Smooth muscle cell (in vitro differentiated cells): Measurements from ENCODE around the gene KCNG2. TPM values are rescaled to one million over a fixed set of nuclear protein-coding genes. Genes with fewer than 3 reads are reported as not detected.

Experiments
- DNase-seq: peaks from one replicate; lab custom pipeline; 2025; ENCODE audit not compliant: unreplicated experiment; lab: John Stamatoyannopoulos, UW
- H2AFZ ChIP-seq: fragments of 200-600 bp; sonication (generic); 2 replicates; pipeline ENCODE4 v1.6.0; 2016; ENCODE audit warnings: antibody characterized with exemption, low read depth, mild to moderate bottlenecking
- H3F3A ChIP-seq: fragments of 200-600 bp; sonication (generic); 2 replicates; pipeline ENCODE4 v1.6.0; 2017; ENCODE audit warnings: antibody characterized with exemption, low read depth
- H3K27ac ChIP-seq: fragments of 200-600 bp; sonication (generic); 2 replicates; pipeline ENCODE4 v1.5.1; 2016; ENCODE audit warnings: low read depth, mild to moderate bottlenecking
- H3K27me3 ChIP-seq: fragments of 200-600 bp; sonication (generic); 2 replicates; pipeline ENCODE4 v1.6.1; 2016; ENCODE audit warnings: low read depth, mild to moderate bottlenecking
- H3K36me3 ChIP-seq: fragments of 200-600 bp; sonication (generic); 2 replicates; pipeline ENCODE4 v1.5.1; 2016; ENCODE audit warnings: low read depth
- H3K4me1 ChIP-seq: fragments of 200-600 bp; sonication (generic); 2 replicates; pipeline ENCODE4 v1.5.1; 2016; ENCODE audit warnings: low read depth
- H3K4me2 ChIP-seq: fragments of 200-600 bp; sonication (generic); 2 replicates; pipeline ENCODE4 v1.6.0; 2016; ENCODE audit warnings: mild to moderate bottlenecking
- H3K4me3 ChIP-seq: fragments of 200-600 bp; sonication (generic); 2 replicates; pipeline ENCODE4 v1.5.1; 2016; ENCODE audit warnings: mild to moderate bottlenecking
- H3K79me2 ChIP-seq: fragments of 200-600 bp; sonication (generic); 2 replicates; pipeline ENCODE4 v1.6.0; 2016; ENCODE audit warnings: low read depth, mild to moderate bottlenecking
- H3K9ac ChIP-seq: fragments of 200-600 bp; sonication (generic); 2 replicates; pipeline ENCODE4 v1.6.0; 2016; ENCODE audit warnings: low read depth
- H3K9me3 ChIP-seq: fragments of 200-600 bp; sonication (generic); replicated peaks from 2 replicates; pipeline ENCODE4 v1.5.1; 2016; ENCODE audit warnings: low read depth
- H4K20me1 ChIP-seq: fragments of 200-600 bp; sonication (generic); 2 replicates; pipeline ENCODE4 v1.6.0; 2016; ENCODE audit warnings: low read depth
- WGBS: methylation state at CpG from one replicate; pipeline ENCODE4 v1.1.7; 2016; ENCODE audit warnings: low lambda C conversion rate; 5-methylcytosine and 5-hydroxymethylcytosine counted together
- polyA plus RNA-seq: library from polyadenylated mRNA; unstranded; fragments of >200 nt; fragmentation: Nextera tagmentation; extraction: Ambion mirVana; gene quantifications from 2 replicates; pipeline ENCODE4 v1.2.1, GENCODE V29; 2016
- total RNA-seq: library from RNA; depleted of rRNA; stranded (reverse); fragments of >200 nt; gene quantifications from 2 replicates; pipeline ENCODE4 v1.2.3, GENCODE V29; 2014
- TF ChIP-seq, protein P1 (sequence below): fragments of 200-600 bp; sonication (generic); IDR thresholded peaks from 2 replicates; pipeline ENCODE4 v1.5.1; 2017; ENCODE audit warnings: borderline replicate concordance, mild to moderate bottlenecking, antibody characterized with exemption; ENCODE audit not compliant: insufficient read depth, poor library complexity, severe bottlenecking

KCNG2 gene
- total and polyA plus RNA-seq, 2 experiments from 2014 or later = 0.17 TPM; not detected in 1

DNA sequence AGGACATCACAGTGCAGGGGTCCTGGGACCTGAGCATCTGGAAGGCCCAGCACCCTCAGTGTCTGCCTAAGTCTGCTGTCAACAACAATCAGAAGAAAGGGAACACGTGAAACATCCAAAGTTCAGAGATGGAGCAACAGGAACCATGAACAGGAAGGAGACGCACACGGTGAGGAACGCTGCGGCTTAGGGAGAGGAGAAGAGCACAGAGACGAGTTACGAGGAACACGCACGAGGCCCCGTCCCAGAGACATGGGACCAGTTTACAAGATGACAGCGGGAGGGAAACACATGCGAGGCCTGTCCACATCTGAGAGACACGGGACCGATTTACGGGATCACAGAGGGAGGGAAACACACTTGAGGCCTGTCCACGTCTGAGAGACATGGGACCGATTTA lies 2.9 kb upstream of the KCNG2 start:
- Histone ChIP-seq H3K36me3 (no peaks in the 10 kb centered on the region), H3K27ac (no peak overlapping the region), H3K79me2 (no peaks in the 10 kb centered on the region), H3K4me2 (no peak overlapping the region), H3K9ac (no peak overlapping the region), H3F3A (no peaks in the 10 kb centered on the region), H3K9me3 (no peaks in the 10 kb centered on the region), H3K4me3 (no peak overlapping the region), H4K20me1 (no peaks in the 10 kb centered on the region), H2AFZ (no peak overlapping the region), H3K27me3 (peaks cover 37% of the 10 kb centered on the region), H3K4me1 (peaks cover 10% of the 10 kb centered on the region)
- no peak for DNase-seq
- WGBS = 90% methylated on average over 17 of the region's 17 CpGs
- TF ChIP-seq, protein P1, sequence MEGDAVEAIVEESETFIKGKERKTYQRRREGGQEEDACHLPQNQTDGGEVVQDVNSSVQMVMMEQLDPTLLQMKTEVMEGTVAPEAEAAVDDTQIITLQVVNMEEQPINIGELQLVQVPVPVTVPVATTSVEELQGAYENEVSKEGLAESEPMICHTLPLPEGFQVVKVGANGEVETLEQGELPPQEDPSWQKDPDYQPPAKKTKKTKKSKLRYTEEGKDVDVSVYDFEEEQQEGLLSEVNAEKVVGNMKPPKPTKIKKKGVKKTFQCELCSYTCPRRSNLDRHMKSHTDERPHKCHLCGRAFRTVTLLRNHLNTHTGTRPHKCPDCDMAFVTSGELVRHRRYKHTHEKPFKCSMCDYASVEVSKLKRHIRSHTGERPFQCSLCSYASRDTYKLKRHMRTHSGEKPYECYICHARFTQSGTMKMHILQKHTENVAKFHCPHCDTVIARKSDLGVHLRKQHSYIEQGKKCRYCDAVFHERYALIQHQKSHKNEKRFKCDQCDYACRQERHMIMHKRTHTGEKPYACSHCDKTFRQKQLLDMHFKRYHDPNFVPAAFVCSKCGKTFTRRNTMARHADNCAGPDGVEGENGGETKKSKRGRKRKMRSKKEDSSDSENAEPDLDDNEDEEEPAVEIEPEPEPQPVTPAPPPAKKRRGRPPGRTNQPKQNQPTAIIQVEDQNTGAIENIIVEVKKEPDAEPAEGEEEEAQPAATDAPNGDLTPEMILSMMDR = no peak

DNA sequence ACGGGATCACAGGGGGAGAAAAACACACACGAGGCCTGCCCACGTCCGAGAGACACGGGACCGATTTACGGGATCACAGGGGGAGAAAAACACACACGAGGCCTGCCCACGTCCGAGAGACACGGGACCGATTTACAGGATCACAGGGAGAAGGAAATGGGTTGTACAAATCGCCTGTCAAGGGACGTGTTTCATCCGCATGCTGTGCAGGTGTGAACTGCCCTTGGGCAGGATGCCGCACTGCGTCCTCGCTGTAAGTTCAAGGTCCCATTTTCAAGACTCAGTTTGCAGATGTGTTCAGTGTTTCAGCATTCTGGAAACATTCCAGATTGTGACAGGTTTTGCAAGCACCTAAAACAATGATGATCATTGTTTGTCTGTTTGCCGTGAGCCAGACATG lies 2.3 kb upstream of the KCNG2 start:
- no peaks in the 10 kb centered on the region for H4K20me1 ChIP-seq
- no peaks in the 10 kb centered on the region for H3K36me3 ChIP-seq
- peaks cover 43% of the 10 kb centered on the region for H3K27me3 ChIP-seq
- 96% methylated on average over 19 of the region's 19 CpGs for WGBS
- no peak overlapping the region for H3K4me3 ChIP-seq
- no peak overlapping the region for H3K4me2 ChIP-seq
- no peaks in the 10 kb centered on the region for H3K79me2 ChIP-seq
- H3K9ac ChIP-seq = no peak overlapping the region
- DNase-seq = no peak
- TF ChIP-seq, protein P1 = no peak
- peaks cover 10% of the 10 kb centered on the region for H3K4me1 ChIP-seq
- no peaks in the 10 kb centered on the region for H3K9me3 ChIP-seq
- no peak overlapping the region for H3K27ac ChIP-seq
- no peaks in the 10 kb centered on the region for H3F3A ChIP-seq
- H2AFZ ChIP-seq = no peak overlapping the region

DNA sequence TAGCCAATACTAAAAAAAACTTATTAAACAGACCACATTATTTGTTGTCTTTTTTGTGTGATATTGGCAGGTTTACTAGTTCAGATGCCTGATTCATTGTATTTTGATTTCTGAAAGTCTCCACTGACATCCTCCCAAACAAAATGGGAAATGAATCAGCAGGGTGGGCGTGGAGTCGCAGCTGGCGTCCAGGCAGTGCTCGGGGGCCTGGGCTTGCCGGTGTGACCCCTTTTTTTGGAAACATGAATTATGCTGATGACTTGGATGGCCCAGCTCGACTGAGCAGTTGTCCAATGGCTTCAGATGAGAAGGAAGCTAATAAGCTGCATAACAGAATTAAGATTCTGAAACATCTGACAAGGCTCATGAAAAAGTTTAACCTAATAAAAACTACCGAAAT lies 1.7 kb upstream of the KCNG2 start:
- peaks cover 47% of the 10 kb centered on the region for H3K27me3 ChIP-seq
- H2AFZ ChIP-seq = no peak overlapping the region
- H3K4me1 ChIP-seq = peaks cover 10% of the 10 kb centered on the region
- H3K79me2 ChIP-seq = no peaks in the 10 kb centered on the region
- H3K36me3 ChIP-seq = no peaks in the 10 kb centered on the region
- H3K4me2 ChIP-seq = no peak overlapping the region
- no peaks in the 10 kb centered on the region for H3F3A ChIP-seq
- no peaks in the 10 kb centered on the region for H3K9me3 ChIP-seq
- TF ChIP-seq, protein P1 = no peak
- DNase-seq = no peak
- WGBS = 80% methylated on average over 7 of the region's 7 CpGs
- no peaks in the 10 kb centered on the region for H4K20me1 ChIP-seq
- H3K4me3 ChIP-seq = no peak overlapping the region
- H3K9ac ChIP-seq = no peak overlapping the region
- no peak overlapping the region for H3K27ac ChIP-seq
